HTR-8/SVneo (cell line): ENCODE data around the gene PIANP.
A peak's percentile ranks its signal among the peaks of the same experiment; 100 is the strongest.

ENCODE experiments used
- DNase-seq: peaks from one replicate; pipeline ENCODE4 v3.0.0; 2011; ENCODE audit warnings: low spot score, mixed read lengths; ENCODE audit not compliant: insufficient read length
- FAIRE-seq: peaks from 2 replicates; lab custom pipeline; 2011; peaks lifted over from hg19 to GRCh38; lab: Jason Lieb, UNC

PIANP gene

DNA sequence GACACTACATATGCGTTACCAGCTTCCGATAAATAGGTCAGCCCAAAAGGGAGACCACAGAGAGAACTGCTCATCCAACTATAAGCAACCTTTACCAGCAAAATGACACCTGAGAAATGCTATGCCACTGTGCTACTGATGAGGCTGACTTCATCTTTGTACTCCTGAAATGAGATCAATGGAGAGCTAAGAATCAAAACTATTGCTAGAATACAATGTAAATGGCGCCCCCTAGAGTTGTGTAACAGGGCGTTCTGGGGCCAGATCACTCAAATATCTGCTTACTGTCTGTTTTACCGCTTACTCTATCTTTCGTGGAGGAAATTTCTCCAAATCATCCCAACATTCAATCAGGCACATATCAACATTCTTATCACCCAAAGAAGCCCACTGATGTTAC, 16.0 kb downstream of the PIANP start:
- no peak for FAIRE-seq

DNA sequence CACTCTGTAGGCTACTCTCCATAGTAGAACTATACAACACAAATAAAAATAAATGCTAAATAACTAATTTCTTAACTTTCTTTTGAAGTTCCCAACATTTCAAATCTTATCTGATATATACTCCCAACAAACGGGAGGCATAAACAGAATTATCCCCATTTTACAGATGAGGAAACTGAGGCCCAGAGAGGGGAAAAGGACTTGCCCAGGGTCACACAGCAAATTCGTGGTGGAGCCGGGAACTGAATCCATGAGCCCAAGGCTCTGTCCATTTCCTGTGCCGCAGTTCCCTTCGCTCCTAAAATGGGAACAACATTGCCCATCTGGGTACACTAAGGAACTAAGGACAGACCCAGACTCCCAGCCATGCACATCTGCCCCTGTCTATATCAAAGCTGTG, 23.7 kb downstream of the PIANP start:
- DNase-seq: no peak
- FAIRE-seq: no peak

More for the DNA sequence above, 16.0 kb downstream of the PIANP start:
- peak; percentile 40 for DNase-seq

DNA sequence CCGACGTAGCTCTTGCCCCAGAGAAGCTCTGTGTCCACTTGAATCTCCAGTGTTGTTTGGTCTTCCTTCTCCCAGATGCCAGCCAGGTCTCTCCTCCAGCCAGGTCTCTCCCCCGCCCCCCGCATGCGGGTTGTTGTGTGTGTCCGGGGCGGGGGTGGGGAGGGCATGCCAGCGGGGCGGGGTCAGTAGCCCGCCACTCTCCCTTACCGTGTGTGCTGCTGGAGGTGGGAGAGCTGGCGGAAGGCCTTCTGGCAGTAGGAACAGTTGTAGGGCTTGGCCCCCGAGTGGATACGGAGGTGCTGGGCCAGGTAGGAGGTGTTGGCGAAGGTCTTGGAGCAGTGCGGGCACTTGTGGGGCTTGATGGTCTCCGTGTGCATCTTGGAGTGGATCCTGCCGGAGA, 28.5 kb downstream of the PIANP start:
- DNase-seq (no peak), FAIRE-seq (no peak)

DNA sequence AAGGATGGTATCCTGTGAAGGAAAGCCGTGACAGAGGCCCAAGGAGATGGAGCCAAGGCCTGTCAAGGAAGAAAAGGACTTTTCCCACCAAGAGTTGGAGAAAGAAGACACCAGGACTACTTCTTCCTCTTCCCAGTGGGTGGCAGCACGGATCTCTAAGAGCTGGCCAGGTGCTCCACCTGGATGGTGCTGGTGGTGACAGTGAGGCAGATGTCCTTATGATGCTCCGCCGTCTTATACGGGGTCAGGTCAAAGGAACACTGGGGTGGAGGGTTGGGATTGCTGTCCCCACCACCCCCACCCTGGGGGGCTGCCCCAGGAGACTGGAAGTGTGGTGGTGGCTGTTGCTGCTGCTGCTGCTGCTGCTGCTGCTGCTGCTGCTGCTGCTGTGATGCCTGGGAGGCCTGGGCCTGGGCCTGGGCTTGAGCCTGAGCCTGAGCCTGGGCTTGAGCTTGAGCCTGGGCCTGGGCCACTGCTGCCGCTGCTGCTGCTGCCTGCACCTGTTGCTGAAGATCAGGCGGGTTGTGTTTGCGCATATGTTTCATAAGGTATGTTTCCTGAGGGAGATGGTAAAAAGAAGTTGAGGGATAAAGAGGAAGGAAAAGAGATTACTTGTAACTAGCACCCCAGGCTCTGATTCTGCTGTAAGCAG, 32.9 kb downstream of the PIANP start:
- DNase-seq (no peak), FAIRE-seq (no peak)

- FAIRE-seq: no peak
- no peak for DNase-seq
Observed at GRCh38 chr12:6666211-6666610, 34.4 kb downstream of the PIANP start.

- DNase-seq (no peak), FAIRE-seq (no peak)
Observed at GRCh38 chr12:6664902-6665301, 35.7 kb downstream of the PIANP start.

DNA sequence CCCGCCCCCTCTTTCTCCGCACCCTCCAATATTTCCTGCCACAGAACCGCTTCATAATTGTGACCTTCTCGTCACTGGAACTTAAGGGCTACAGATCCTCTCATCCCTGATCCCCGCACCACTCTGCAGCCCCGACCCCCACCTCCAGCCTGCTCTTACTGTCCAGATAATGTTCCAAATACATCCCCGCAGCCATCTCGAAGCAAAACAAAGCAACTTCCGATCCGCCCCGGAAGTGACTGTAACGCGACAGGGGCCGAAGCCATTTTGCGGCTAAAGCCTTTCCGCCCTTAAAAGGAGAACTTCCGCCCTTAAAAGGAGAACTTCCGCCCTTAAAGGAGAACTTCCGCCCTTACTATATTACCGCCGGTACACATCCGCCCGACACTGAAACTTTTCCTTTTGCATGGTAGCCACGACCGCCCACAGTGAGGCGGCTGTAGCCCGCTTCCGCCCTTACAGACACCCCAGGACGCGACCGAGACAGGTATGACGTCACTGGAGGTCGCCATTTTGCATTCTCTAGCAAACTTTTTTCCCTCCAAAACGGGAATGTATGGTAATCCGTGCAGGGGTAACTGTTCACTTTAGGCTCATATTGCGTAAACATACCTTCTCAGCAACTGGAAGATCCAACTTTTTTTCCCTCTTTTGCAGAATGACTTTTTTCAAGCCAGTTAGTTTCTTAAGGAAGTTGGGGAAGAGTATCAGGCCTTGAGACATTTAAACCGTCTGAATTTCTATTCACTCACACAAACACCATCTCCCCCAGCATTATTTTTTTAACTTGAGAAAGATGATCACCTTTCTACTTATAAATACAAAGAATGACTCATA, 37.5 kb downstream of the PIANP start, which contains the start of gene ING4:
Gene ING4 (minus strand): TSS at position 214 of the 837 bp plus-strand sequence. CDS start 18 bp downstream, at position 196.
- peak; percentile 100 for DNase-seq
- peak; percentile 98 for FAIRE-seq

- no peak for FAIRE-seq
- peak; percentile 72 for DNase-seq
Observed at GRCh38 chr12:6662602-6662905, 38.1 kb downstream of the PIANP start.

GRCh38 chr12:6653987-6654386, 46.6 kb downstream of the PIANP start:
- DNase-seq (no peak), FAIRE-seq (no peak)

DNA sequence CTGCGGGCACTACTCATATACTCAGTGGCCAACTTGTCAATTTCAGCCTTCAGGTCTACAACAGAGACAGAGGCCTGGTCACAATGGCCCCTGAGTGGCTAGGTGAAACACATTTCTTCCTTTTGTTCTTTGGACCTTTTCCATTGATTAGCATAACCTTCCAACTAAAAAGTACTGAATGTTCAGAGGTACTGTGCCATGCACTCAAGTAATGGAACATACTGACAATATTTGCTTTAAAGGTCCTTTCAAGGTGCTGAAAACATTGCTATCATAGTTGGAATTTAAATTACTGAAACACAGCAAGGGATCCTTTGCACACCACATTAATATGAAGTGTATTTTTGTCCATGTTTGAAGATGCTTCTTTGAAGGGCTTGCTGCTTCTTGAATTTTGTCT, 47.3 kb downstream of the PIANP start:
- peak; percentile 16 for FAIRE-seq
- no peak for DNase-seq

- FAIRE-seq (no peak), DNase-seq (no peak)
Observed at GRCh38 chr12:6652391-6652790, 48.2 kb downstream of the PIANP start.

DNA sequence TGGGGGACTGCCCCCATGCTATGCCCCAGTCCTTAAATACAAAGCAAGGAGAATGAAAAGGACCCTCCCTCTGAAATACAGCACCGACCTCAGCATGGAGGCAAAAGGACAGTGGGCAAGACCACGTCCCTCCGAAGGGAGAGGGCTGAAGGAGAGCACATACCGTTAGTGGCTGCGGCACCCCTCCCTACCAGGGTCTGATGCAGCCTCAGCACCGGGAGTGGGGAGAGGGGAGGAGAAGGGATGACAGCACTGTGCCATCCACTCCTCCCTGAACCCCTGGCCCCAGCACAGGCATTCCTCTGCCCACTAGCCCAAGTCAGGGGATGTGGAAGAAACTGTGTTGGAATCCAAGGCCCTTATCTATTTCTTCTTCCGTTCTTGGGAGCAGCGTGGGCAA, 49.8 kb downstream of the PIANP start:
- no peak for DNase-seq
- no peak for FAIRE-seq

- no peak for DNase-seq
- FAIRE-seq: no peak
Observed at GRCh38 chr12:6647083-6647604, 53.5 kb downstream of the PIANP start, which contains the start of gene ACRBP. Gene ACRBP (minus strand): TSS chr12:6647432. CDS start chr12:6647366, 66 bp downstream.

DNA sequence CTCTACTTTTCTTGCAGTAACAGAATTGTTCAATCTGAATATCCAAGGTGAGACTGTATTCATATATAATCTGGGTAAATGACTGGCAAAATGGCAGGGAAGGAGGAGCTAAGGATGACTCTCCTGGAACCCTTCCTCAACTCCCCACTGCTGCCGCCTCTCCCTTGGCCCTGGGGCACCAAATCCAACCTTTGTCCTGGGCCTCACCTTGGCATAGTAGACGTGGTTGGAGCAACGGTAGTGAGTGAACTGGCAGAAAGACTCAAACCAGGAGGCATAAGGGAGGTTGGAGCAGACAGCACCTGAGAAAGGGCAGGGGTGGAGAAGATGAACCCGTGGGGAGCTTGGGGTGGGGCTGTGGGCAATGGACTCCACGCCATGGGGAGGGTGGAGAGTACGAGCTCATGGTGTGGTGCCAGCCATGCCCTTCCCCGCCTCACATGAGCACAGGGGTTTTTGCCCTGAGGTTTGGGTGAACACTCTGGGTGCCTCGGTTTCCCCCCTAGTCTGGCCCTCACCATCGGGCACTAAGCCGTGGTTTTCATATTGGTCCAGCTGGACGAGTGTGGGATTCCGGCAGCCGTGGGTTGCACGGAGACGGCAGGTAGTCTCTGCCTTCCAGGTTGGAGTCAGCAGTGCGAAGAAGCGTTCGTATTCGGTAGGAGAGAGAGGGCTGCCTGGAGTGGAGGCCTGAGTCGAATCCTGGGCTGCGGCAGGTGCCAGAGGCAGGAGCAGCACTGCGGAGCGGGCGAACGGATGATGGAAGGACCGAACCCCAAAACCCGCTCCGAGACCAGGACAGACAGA, 54.1 kb downstream of the PIANP start:
- DNase-seq (no peak), FAIRE-seq (no peak)

DNA sequence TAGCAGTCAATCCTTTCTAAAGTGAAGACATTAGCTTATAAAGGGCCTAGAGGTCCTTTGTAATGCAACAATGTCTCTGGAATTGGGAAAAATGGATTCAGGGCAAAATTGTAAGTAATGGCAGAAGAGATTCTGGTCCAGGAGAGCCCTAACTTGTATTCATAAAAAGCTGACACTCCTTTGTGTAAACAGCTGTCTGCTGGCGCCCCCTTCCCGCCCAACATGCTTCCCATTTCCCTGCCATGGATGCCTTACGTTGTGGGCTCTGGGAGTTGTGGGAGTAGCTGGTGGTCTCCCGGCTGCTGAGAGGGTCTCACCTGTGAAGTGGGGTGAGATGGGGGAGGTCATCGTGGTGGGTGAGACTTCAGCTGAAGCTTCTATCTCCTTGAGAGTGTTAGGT, 55.7 kb downstream of the PIANP start:
- FAIRE-seq: no peak
- DNase-seq: no peak

GRCh38 chr12:6644257-6644596, 56.4 kb downstream of the PIANP start:
- FAIRE-seq (no peak), DNase-seq (no peak)
